Hippocampal formation (tissue), 2 donors: Measurements from ENCODE around the gene RCHY1.
"Not testable (repeated sequence)": the region's sequence is repeated elsewhere in the genome, so short reads cannot be mapped to it uniquely, and the experiment has no call there.

Experiments
- DNase-seq, 2 donors: peaks; one replicate each; lab custom pipeline; 2025; lab: John Stamatoyannopoulos, UW

RCHY1 gene

DNA sequence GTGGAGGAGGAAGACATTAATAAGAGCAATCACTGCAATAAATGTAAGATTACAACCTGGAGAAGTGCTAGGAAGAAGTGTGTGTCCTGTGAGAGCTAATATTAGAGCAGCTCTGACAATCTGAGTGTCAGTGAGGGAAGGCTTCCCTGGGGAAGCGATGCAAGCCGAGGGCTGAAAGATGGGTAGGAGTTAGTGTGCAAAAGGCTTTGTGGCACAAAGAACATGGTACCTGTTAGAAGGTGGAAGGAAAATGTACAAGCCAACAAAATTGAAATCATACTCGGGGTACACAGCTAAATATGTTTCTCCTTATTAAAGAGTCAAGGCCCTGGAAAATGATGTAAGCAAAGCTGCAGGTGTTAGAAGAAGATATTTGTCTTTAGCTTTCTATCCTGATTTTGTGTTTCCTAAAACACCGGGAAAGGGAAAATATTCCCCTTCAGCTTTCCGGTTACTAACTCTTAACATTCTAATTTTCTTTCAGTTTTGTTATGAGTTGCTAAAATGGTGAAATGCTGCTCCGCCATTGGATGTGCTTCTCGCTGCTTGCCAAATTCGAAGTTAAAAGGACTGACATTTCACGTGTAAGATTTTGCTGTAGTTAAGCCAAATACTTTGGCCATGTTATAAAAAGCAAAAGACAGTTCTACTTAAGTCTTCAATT lies 878 bp upstream of the RCHY1 start:
- no peak for DNase-seq

DNA sequence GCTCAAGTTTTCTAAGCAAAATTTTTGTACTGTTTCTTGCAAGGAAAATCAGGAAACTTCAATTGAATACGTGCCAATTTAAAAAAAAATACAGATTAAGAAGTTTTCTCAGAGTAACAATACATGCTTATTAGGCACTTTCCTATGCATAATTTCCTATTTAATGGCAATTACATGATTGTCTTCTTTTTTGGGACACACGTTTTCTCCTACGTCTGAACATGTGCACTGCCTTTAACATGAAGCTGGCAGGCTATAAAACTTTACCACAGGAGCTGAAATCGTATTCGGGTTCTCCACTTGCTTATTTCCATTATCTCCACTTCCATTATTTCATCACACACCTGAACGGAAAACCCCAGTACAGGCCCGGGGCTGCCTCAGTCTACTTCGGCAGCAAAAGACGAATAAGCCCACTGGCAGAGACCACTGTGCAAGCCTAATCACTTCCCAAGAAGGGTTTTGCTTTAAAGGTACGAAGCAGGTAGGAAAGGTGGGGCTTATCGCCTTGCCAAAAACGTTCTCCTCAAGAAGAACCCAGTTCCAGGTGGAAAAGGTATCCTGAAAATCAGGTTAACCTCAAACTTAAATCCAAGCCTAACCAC lies 575 bp downstream of the RCHY1 start:
- no peak for DNase-seq

DNA sequence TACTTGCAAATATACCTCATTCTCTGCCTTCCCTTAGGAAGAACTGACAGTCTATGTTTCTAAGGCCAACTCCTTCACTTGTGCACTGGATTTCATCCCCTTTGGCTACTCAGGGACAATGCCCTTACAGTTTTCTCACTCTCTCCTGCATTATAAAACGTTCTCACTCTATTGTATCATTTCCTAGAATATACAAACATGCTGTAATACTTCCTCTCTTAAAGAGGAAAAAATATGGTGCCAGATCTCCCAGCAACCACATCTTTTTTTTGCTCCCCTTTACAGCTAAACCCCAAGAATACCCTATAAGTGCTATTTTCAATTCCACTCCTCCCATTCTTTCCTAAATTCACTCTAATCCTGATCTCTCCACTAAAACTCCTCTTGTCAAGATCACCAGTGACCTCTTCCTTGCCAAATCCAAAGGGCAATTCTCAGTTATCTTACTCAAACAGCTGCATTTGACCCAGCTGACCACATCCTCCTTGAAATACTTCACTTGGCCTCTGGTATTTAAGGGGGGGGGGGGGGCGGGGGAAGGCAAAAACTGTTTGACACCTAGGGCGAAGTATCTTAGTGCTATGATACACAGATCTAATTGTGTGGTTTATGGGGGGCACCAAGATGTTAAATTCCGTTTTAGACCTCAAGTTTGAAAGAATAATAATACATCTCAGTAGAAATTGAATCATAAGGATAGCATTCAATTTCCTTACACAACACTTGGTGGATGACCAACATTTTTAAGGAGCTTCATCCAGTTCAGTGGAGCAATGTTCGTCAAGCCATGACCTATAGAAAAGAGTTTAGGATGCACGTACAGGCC lies 1.6 kb downstream of the RCHY1 start:
- DNase-seq: no peak

- DNase-seq: no peak
These were observed 2.4 kb downstream of the RCHY1 start for GRCh38 chr4:75511841-75512240.

GRCh38 chr4:75509592-75509991 lies 4.6 kb downstream of the RCHY1 start:
- not testable (repeated sequence) for DNase-seq

GRCh38 chr4:75505630-75506029 lies 8.6 kb downstream of the RCHY1 start:
- no peak for DNase-seq

GRCh38 chr4:75502671-75503070 lies 11.5 kb downstream of the RCHY1 start:
- no peak for DNase-seq

- no peak for DNase-seq
These were observed 14.3 kb downstream of the RCHY1 start for GRCh38 chr4:75499900-75500299.

DNA sequence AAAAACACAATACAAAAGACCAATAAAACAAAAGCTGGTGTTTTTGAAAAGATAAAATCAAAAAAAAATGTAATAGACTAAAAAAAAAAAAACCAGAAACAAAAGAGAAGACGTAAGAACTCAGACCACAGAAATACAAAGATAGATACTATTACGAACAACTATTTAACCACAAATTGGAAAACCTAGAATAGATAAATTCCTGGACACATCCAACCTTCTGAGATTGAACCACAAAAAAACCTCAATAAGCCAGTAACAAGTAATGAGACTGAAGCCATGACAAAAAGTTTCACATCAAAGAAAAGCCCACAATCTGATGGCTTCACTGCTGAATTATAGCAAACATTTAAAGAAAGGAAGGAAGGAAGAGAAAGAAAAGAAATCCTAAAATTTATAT lies 16.2 kb downstream of the RCHY1 start:
- no peak for DNase-seq

DNA sequence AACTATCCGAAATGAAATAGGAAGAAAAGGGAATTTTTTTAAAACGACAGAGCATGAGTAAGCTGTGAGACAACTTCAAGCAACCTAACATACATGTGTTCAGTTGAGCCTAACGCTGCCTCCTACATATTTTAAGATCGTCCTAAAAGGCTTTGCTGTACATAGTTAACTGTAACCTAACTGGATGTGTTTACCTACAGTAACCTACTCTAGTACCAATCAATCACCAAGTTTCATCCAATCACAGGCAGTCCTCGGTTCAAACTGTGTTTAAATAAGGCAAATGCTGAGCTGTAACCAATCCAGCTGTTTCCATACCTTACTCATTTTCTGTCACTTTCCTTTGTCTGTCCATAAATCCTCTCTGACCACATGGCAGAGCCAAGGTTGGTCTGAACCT lies 17.1 kb downstream of the RCHY1 start:
- DNase-seq: no peak

DNA sequence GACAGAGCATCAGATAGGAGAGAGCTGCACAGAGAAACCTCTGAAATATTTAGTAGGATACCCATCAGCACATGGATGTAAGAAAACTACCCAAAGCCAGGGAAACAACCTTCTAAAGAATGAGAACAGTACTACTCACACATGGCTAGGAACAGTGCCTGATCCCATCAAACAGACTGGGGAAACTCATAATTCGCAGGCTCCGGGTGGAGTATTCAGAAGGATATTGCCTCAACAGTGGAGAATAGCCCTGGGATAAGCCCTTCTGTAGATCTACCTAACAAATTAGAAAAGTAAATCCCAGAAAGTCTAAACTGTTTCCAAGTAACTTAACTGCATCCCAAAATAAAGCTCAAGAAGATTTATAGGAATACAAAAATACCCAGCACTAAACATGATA lies 17.8 kb downstream of the RCHY1 start:
- no peak for DNase-seq

GRCh38 chr4:75495476-75495875 lies 18.7 kb downstream of the RCHY1 start:
- no peak for DNase-seq

GRCh38 chr4:75494563-75494962 lies 19.6 kb downstream of the RCHY1 start:
- no peak for DNase-seq

- DNase-seq: peak in 1 of 2 donors; percentile 44
These were observed 24.0 kb downstream of the RCHY1 start for GRCh38 chr4:75490155-75490554.

DNA sequence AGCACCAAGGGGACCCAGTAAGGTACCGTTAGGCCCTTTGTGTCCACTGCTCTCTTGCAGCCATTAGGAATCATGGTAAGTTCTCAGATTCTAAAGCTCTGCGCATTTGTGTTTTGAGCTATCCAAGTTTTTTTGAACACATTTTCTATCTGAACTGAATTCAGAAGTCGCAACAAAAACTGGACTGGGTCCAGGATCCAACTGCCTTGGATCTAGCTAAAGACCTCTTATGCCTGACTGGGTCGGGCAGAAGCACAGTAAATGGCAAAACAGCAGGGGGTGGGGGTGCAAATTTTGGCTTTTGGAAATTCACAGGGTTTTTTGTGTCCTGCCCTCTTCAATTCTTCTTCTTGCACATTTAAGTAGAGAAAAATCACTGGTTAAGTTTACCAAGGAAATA lies 30.0 kb downstream of the RCHY1 start:
- DNase-seq: no peak

DNA sequence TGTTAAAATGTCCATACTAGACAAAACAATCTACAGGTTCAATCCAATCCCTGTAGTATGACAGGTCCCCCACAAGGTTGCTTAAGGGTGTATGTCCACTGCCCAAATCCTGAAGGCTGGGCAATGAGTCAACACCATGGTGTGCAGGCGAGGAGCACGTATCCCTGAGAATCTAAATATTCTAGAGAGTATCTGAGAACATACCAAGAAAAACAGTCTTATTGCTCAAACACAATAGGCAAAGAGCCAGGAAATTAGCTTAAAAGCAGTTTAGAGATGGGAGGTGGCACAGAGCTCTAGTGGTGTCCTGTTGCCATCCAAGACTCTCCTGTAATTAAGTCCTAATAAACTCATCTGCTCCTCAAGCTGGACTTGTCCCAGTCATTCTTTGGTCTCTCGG lies 37.0 kb downstream of the RCHY1 start:
- DNase-seq: no peak

- DNase-seq: no peak
These were observed 43.5 kb downstream of the RCHY1 start for GRCh38 chr4:75470738-75471137.

DNA sequence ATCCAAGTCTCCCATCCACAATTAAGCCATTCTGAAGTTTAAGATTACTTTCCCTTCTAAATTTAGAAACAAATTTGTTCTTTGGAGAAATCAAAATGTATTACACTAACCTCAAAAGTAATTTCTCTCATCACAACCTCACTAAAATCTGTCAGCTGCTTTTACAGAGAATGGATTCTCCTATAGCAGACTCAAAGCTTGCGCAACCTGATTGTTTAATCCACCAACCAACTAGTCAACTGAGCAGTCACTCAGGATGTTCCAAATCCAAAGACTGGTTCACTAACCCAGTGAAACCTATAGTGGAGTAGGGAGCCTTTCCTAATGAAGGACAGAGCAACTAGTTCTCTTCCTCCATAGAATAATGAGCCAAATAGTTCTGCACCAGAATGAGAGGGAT lies 44.3 kb downstream of the RCHY1 start:
- DNase-seq: no peak

GRCh38 chr4:75457365-75457764 lies 56.8 kb downstream of the RCHY1 start:
- DNase-seq: no peak

DNA sequence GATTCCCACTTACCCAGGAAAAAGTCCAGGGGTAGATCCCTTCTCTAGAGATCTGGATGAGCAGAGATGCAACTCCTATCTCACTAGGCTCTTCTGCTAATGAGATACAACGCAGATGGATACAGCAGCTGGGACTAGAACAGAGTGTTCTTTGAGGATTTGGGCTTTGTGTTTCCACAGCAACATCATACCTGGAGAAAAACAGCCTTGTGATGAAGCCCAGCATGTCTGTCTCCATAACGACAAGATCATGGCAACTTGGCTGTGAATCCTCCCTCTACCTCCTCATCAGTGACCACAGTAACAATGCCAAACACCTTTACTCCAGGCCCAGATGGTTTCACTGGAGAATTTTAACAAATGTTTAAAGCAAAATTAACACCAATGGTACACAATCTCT lies 80.1 kb downstream of the RCHY1 start:
- no peak for DNase-seq

- no peak for DNase-seq
These were observed 81.5 kb downstream of the RCHY1 start for GRCh38 chr4:75432683-75433082.

DNA sequence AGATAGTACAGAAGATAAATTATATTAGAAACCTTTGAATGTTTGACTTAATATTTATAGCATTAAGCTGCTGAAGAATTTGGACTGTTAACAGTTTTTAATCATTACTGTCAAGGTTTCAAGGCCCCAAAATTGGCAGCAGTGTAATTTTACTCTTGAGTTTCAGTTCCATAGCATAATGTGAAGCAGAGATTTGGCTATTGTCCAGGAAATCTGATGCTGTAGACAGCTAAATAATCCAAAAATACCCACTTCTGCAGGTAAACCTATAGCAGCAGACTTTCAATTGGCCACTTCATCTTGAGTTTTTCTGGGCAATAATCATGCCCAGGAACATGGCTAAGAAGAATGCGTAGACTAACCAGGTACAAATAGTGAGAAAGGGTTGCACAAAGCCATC lies 85.0 kb downstream of the RCHY1 start:
- DNase-seq: no peak
